ENCODE data around the gene GUCA1C.

- TF ChIP-seq, protein P1, sequence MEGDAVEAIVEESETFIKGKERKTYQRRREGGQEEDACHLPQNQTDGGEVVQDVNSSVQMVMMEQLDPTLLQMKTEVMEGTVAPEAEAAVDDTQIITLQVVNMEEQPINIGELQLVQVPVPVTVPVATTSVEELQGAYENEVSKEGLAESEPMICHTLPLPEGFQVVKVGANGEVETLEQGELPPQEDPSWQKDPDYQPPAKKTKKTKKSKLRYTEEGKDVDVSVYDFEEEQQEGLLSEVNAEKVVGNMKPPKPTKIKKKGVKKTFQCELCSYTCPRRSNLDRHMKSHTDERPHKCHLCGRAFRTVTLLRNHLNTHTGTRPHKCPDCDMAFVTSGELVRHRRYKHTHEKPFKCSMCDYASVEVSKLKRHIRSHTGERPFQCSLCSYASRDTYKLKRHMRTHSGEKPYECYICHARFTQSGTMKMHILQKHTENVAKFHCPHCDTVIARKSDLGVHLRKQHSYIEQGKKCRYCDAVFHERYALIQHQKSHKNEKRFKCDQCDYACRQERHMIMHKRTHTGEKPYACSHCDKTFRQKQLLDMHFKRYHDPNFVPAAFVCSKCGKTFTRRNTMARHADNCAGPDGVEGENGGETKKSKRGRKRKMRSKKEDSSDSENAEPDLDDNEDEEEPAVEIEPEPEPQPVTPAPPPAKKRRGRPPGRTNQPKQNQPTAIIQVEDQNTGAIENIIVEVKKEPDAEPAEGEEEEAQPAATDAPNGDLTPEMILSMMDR (IDR thresholded peaks at IDR 0.05), result peak; percentile 95
- TF ChIP-seq EZH2phosphoT487 (IDR thresholded peaks at IDR 0.05) (no peak), EZH2 (IDR thresholded peaks at IDR 0.05) (no peak)
Observed at GRCh38 chr3:108914774-108915641, 38.7 kb downstream of the GUCA1C start.

All from neural progenitor cell (in vitro differentiated cells).